Bronchial epithelial cell (primary cell): ENCODE measurements around the gene DSCAML1. TPM values are rescaled to one million over a fixed set of nuclear protein-coding genes. Genes with fewer than 3 reads are reported as not detected.

Experiments
- DNase-seq: peaks from one replicate; pipeline ENCODE4 v3.0.0-alpha.2; 2010; ENCODE audit warnings: low read depth
- FAIRE-seq: peaks from 2 replicates; lab custom pipeline; 2011; peaks lifted over from hg19 to GRCh38; lab: Jason Lieb, UNC
- H3K27me3 ChIP-seq: 2 replicates; pipeline ENCODE4 v1.5.1; 2011; ENCODE audit warnings: low read length; ENCODE audit not compliant: control insufficient read depth, insufficient read depth
- H3K36me3 ChIP-seq: 2 replicates; pipeline ENCODE4 v1.5.1; 2011; ENCODE audit warnings: low read length; ENCODE audit not compliant: control insufficient read depth, insufficient read depth
- H3K4me3 ChIP-seq: 2 replicates; pipeline ENCODE4 v1.5.1; 2011; ENCODE audit warnings: mild to moderate bottlenecking, low read depth, low read length, control low read depth
- total RNA-seq: library from RNA; depleted of rRNA; stranded (reverse); fragments of >200 nt; gene quantifications from 2 replicates; pipeline ENCODE4 v1.2.1, GENCODE V29; 2014
- TF ChIP-seq, protein P1 (sequence below): IDR thresholded peaks from 2 replicates; pipeline ENCODE4 v1.5.1; 2011; ENCODE audit warnings: mild to moderate bottlenecking, moderate library complexity, low read length, control low read depth, inconsistent platforms; ENCODE audit not compliant: insufficient read depth, severe bottlenecking

DSCAML1 gene
- total RNA-seq, 1 donor from 2014 or later, result under 0.01 TPM

DNA sequence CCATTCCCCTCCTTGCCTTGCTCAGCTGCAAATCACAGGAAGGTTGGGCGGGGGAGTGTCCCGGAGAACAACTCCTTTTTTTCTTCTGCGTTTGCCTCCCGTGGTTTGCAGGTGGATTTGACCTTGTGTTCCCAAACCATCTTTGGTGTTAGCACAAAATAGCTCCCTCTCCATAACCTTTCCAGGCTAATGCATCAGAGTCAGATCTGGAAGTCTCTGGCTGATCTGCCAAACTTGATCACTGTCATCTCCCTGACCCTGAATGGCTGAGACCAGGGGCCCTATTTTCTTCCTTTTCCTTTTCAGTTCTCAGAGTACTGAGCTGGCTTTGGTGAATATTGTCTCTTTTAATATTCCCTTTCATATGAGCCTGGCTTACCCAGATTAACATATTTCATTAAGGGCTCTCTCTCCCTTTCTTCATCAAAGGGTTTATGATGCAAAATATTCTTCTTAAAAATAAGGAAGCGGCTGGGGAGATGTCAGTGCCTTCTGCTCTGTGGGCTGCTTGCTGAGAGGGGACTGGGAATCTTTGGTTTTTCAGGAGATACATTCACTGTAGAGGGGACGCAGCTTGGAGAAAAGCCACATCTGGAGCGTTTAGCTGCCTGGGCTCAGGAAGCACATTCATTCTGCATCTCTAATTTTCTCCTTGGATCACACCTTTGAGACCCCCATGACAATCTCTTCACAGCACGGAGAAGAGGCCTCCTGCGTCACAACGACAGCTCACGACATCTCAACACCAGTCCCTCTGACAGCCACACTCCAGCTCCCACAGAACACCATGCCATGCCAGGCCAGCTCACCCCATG lies 321.1 kb downstream of the DSCAML1 start:
- no peak for DNase-seq
- Histone ChIP-seq H3K4me3 (no peak overlapping the region), H3K27me3 (peaks cover 1% of the 10 kb centered on the region), H3K36me3 (no peaks in the 10 kb centered on the region)
- TF ChIP-seq, protein P1, sequence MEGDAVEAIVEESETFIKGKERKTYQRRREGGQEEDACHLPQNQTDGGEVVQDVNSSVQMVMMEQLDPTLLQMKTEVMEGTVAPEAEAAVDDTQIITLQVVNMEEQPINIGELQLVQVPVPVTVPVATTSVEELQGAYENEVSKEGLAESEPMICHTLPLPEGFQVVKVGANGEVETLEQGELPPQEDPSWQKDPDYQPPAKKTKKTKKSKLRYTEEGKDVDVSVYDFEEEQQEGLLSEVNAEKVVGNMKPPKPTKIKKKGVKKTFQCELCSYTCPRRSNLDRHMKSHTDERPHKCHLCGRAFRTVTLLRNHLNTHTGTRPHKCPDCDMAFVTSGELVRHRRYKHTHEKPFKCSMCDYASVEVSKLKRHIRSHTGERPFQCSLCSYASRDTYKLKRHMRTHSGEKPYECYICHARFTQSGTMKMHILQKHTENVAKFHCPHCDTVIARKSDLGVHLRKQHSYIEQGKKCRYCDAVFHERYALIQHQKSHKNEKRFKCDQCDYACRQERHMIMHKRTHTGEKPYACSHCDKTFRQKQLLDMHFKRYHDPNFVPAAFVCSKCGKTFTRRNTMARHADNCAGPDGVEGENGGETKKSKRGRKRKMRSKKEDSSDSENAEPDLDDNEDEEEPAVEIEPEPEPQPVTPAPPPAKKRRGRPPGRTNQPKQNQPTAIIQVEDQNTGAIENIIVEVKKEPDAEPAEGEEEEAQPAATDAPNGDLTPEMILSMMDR, result no peak
- no peak for FAIRE-seq

DNA sequence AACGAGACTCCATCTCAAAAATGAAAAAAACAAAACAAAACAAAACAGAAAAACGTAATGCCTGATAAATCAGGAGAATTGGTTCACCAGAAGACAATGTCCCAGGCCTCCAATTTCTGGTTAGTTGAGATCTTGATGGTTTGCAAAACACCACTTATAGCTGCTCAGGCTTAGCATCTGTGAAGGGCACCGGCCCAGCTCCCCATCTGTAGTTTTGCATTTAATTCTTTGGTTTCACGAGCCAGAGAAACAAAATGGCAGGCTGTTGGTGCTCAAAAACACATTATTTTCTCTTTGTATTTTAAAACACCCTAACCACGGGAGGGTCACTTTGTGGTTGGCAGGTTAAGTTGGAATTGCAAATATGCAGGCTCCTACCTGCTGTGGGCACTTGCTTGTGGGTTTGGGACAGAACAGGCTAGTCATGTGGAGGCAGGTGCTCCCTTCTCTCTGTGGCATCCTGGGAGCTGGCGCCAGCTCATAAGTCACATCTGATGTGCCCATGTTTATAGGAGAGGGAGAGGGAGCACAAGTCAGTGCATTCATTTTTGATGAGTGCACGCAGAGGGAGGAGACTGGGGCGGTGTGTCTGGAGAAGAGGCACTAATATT lies 323.4 kb downstream of the DSCAML1 start:
- no peak for FAIRE-seq
- H3K36me3 ChIP-seq, result no peaks in the 10 kb centered on the region
- no peak overlapping the region for H3K4me3 ChIP-seq
- peak; percentile 22 for DNase-seq
- H3K27me3 ChIP-seq, result peaks cover 1% of the 10 kb centered on the region
- TF ChIP-seq, protein P1, result no peak

DNA sequence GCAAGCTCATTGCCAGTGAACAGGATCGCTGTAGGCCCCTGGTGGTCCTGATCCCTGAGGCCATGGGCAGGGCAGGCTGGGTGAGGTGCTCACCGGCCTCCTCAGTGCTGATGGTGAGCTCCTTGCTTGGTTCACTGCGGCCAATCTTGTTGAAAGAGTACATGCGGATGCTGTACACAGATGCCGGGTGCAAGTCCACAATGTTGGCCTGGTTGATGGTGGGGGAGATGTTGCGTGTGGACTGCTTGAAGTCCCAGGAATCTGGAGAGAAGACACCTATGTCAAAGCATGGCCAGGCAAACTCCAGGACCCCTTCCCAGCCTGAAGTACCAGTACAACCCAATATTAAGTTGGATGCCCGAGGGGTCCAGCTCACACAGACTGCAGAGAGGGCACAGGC lies 325.2 kb downstream of the DSCAML1 start:
- Histone ChIP-seq H3K4me3 (no peak overlapping the region), H3K27me3 (peaks cover 1% of the 10 kb centered on the region), H3K36me3 (no peaks in the 10 kb centered on the region)
- FAIRE-seq (no peak), DNase-seq (no peak)
- TF ChIP-seq, protein P1, result no peak

DNA sequence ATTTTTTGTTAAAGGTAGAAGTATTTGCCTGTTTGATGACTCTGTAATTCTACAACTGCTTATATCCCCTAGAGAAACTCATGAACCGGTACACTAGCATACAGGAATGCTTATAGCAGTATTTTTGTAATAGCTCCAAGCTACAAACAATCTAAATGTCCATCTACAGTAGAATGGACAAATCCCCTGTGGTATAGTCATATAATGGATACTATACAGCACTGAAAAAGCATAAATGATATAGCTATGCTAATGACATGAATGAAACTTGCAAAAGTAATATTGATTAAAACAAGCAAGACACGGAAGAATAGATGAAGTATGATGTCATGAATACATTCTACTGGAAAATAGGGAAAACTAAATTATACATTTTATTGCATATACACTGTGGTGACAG lies 326.4 kb downstream of the DSCAML1 start:
- Histone ChIP-seq H3K27me3 (no peaks in the 10 kb centered on the region), H3K4me3 (no peak overlapping the region), H3K36me3 (no peaks in the 10 kb centered on the region)
- TF ChIP-seq, protein P1, result no peak
- DNase-seq (no peak), FAIRE-seq (no peak)

- FAIRE-seq, result no peak
- Histone ChIP-seq H3K4me3 (no peak overlapping the region), H3K27me3 (no peaks in the 10 kb centered on the region), H3K36me3 (no peaks in the 10 kb centered on the region)
- no peak for DNase-seq
- TF ChIP-seq, protein P1, result no peak
These were observed 328.1 kb downstream of the DSCAML1 start for GRCh38 chr11:117468888-117469287.
